ENCODE results near the gene ZNF668. TPM values are rescaled to one million over a fixed set of nuclear protein-coding genes. Genes with fewer than 3 reads are reported as not detected.
A peak's percentile ranks its signal among the peaks of the same experiment; 100 is the strongest.
"Not testable (repeated sequence)": the region's sequence is repeated elsewhere in the genome, so short reads cannot be mapped to it uniquely, and the experiment has no call there.

Gene ZNF668
- total RNA-seq, 1 experiment from 2014 or later, result 21.5 TPM

DNA sequence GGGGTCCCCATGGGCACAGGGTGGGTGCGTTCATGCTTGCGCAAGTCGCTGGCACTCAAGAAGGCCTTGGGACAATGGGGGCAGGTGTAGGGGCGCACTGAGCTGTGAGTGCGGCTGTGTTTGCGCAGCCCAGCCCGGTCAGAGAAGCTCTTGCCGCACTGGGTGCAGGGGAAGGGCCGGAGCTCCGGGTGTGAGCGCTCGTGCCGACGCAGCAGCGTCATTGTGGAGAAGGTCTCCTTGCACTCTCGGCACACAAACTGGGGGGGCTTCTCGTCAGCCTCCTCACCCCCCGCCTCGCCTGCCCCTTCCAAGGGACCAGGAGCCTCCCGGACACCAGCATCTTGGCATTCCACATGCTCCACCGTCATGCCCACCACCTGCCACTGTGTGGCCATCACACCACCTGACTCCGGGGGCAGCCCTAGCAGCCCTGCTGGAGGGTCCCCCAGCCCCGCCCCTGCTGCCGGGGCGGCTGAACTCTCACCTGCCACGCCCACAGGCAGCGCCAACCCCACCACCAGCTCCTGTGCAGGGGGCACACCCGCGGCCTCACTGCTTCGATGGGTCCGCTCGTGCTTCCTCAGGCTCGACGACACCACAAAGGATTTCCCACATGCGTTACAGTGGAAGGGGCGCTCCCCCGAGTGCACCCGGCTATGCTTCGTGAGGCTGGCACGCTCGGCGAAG lies 12.8 kb downstream of the ZNF668 start:
- DNase-seq (ENCODE audit: low read depth), result no peak

DNA sequence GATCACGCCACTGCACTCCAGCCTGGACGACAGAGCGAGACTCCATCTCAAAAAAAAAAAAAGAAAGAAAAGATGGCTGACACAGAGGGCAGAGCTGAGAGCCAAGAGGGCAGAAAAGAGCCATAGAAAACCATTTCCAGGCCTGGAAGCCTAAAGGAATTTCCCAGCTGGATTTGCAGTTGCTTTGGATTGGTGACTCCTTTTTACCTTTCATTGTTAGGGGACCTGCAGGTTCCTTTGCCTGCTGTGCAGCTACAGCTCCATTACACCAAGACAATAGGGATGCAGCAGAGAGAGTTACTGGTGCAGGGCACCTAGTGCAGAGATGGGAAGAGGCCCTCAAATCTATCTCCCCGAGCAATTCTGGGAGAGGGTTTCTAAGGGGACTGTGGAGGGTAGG lies 18.4 kb downstream of the ZNF668 start:
- DNase-seq (ENCODE audit: low read depth), result no peak

DNA sequence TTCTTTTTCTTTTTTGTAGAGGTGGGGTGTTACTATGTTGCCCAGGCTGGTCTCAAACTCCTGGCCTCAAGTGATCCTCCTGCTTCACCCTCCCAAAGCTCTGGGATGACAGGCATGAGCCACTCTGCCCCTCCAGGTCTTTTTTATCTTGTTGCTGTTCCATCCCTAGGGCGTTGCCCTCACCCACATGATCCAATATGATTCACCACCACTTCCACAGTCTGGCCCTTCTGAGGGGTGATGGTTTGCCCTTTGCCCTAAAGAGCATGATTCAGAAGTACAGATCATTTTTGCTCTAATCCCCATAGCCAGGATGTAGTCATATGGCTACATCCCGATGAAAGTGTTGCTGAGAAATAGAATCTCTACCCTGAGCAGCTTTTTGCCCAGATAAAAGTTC lies 21.9 kb downstream of the ZNF668 start:
- peak; percentile 98 for DNase-seq (ENCODE audit: low read depth)

DNA sequence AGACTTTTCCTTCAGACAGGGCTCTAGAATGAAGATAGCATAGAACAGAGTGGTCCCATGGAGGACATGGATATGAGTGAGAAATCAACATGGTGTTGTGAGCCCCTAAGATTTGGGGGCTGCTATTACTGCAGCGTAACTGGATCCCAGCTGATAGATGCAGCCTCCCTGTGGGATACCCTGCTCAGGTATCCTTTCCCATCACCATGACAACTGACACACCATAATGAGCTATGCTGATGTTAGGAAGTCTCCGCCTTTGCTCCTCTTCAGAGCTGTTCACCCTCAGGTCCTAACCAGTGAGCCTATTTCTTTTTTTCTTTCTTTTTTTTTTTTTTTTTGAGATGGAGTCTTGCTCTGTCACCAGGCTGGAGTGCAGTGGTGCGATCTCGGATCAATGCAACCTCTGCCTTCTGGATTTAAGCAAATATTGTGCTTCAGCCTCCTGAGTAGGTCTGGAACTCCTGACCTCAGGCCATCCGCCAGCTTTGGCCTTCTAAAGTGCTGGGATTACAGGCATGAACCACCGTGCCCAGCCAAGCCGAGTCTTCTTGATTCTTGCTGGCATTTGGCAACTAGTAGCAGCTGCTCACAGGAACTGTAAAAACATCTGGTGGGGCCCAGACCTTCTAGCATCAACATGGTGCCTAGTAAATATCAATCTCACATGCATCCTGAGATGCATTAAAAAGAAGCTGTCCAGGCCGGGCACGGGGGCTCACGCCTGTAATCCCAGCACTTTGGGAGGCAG lies 23.6 kb downstream of the ZNF668 start:
- DNase-seq (ENCODE audit: low read depth), result no peak

DNA sequence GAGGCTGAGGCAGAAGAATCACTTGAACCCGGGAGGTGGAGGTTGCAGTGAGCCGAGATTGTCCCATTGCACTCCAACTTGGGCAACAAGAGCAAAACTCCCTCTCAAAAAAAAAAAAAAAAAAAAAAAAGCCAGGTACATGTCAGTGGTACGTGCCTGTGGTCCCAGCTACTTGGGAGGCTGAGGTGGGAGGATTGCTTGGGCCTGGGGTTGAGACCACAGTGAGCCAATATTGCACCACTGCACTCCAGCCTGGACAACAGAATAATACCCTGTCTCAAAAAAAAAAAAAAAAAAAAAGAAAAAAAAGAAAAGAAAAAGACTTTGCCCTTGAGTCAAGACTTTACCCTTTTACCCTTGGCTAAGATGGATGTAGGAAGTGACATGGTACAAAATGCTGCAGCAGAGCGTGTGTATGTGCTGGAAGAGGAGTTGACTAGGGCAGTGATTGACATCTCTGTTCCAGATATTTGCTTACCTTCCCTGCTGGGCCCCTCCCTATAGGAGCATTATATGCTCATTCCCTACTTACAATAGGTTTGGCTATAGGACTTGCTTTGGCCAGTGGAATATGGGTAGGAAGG lies 30.1 kb downstream of the ZNF668 start:
- DNase-seq (ENCODE audit: low read depth), result no peak

DNA sequence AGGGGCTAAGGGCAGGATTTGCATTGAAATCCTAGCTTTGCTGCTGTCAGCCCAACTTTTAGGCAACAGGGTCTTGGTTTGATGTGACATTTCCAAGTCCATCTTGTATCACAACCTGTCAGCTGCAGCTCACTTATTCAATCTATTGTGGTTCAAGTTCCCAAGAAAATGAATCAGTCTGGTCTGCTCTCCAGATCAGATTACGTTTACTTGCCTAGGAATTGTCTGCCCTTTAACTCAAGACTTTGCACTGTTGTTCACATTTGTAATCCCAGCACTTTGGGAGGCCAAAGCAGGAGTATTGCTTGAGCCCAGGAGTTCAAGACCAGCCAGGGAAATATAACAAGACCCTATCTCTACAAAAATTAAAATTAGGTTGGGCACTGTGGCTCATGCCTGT lies 30.7 kb downstream of the ZNF668 start:
- DNase-seq (ENCODE audit: low read depth), result no peak

DNA sequence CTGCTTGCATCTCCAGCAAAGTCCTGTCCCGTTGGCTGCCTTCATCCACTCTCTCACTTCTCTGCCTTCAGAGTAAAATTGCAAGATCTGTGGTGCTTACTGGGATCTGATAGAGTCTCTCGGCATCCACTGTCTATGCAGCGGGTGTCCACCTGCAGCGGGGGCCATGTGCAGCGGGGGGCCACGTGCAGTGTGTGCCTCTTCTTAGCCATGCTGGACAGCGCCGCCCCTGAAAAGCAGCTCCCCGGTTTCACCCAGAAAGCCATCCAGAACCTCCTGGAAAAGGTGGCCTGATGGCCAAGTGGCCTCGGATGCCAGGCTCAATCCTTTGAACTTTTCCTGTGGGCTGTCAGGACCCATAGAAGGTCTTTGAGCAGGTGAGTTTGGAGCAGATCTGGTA lies 31.2 kb downstream of the ZNF668 start:
- DNase-seq (ENCODE audit: low read depth), result no peak

DNA sequence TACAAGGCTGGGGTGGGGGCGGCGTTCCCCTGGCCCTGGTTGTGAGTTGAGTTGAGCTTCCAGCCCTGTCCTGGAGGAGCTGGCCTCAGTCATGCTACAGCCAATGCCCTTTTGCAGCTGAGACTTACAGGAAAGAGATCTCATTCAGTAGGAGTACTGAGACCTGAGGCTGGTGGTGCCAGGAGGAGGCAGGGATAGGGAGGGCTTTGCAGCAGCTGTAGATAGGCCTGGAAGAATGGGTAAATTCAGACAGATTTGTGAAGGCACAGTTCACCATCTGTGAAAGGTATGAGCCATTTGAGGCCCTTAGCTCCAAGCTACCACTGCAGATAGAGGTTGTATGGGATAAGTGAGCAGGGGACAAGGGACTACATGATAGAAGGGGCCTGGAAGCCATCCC lies 35.0 kb downstream of the ZNF668 start:
- DNase-seq (ENCODE audit: low read depth), result no peak

DNA sequence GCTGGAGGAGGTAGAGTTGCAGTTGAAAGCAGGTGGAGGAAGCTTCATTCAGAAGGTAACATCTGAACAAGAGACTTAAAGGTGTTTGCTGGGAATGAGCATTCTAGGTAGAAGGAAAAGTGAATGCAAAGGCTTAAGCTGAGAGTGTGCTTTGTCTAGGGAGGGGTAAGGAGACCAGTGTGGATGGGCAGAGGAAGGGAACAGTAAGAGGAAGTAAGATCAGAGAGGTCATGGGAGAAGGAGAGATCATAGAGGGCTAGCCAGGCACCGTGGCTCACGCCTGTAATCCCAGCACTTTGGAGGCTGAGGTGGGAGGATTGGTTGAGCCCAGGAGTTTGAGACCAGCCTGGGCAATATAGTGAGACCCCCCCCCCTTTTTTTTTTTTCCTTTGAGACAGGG lies 37.3 kb downstream of the ZNF668 start:
- no peak for DNase-seq (ENCODE audit: low read depth)

DNA sequence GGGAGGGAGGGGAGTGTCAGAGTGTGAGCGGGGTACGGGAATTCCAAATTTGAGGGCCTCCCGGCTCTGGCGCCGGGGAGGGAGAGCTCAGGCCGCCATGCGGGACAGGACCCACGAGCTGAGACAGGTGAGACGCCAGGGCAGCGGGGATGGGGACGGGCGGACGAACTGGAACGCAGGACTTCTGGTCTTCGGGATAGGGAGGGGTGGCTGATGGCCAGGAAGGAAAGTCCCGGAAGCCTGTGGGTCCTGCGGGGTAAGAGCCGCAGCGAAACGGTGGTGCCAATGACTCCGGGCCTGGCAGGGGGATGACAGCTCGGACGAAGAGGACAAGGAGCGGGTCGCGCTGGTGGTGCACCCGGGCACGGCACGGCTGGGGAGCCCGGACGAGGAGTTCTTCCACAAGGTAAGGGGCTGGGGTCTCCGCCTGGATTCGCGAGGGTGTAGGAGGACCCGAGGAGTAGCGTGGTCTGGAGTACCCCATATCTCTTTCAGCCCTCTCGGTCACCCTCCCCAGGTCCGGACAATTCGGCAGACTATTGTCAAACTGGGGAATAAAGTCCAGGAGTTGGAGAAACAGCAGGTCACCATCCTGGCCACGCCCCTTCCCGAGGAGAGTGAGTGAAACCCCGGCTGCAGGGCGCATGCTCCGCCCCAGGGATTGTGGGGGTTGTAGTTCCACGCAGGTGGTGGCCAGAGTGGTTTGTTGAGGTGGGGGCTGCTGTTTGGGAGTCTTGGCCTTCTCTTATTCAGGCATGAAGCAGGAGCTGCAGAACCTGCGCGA lies 40.1 kb downstream of the ZNF668 start:
- DNase-seq (ENCODE audit: low read depth), result peak; percentile 74

DNA sequence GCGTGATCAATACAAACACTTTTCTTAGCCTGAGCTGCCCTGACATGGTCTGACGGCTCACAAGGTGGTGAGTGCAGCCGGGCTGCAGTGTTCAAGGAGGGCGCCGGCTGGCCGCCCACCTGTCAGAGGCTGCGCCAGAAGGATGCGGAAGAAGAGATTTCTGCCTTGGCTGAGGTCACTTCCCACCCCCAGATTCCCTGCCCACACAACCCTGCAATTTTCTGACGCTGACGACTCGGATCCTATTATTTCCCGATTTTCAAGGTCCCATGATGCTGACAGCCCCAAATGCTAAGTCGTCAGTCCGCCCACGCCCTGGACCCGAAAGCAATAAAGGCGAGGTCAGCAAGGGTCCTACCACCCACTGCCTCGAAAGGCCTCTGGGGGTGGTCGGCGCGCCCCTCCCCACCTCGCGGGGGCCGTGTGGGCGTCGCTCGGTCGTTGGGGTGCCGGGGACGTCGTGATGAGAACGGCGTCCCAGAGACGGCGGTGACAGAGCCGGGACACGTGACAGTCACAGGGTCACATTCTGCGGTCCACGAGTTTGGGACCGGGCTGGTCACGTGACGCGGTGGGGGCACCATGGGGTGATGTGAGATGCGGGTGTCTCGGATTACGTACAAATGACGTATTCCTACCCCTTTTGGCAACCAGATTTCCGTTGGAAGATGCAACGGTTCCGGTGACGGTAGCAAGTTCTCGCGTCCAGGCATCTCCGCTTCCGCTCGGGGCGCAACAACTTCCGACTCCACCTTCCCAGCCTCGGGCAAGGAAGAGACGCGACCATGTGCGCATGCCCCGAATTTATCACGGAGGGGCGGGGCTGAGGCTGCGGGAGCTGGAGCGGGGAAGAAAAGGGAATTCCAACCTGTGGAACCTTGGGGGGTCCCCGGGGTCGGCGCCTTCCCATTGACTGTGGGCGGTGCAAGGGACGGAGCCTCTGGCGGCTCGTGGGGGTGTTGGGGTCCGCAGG lies 41.0 kb downstream of the ZNF668 start, which contains the start of gene STX4:
STX4 (plus strand) TSS at position 823 of the 973 bp plus-strand sequence. CDS start 248 bp downstream, outside the sequence.
- peak; percentile 98 for DNase-seq (ENCODE audit: low read depth)

DNA sequence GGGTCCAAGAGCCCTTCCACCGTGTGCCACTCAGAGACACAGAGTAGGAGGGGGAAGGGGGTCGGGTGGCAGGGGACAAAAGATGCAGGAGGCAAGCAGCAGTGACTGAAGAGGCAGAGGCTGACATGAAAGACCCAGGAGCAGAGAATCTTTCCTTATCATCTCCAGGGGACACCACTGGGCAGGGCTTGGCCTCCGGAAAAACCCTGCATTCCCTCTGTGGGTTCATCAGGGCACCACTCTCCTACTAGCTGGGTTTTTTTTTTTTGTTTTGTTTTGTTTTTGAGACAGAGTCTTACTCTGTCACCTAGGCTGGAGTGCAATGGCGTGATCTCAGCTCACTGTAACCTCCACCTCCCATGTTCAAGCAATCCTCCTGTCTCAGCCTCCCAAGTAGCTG lies 42.8 kb downstream of the ZNF668 start:
- no peak for DNase-seq (ENCODE audit: low read depth)

DNA sequence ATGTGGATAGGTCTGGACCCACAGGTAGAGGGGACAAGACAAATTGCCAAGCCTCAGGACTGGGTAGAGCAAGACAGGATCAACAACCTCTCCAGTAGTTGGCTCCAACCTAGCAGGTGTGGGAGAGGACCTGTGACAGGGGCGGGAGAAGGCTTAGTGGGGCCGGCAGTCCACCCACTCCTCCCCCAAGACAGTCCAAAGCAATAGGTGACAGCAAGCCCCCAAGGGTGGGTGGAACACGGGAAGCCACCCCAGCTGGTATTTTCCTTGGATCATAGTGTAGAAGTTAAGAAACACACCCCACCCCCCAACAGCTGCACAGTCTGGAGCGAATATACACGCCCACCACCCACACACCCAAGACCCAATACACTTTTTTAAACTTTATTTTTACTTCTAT lies 44.8 kb downstream of the ZNF668 start:
- no peak for DNase-seq (ENCODE audit: low read depth)

DNA sequence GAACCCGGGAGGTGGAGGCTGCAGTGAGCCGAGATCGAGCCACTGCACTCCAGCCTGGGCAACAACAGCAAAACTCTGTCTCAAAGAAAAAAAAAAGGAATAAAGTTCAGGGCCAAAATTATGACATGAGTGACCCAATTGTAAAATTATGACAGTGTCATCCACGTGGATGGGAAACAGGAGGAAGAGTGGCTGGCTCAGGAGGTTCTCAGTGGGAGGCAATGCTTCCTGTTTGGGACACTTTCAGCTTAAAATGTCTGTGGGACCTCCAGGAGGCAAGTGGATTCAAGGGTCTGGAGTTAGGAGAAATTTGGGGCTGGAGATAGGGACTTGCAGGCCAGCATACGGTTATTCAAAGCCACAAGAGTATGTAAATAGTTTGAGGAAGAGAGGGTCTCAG lies 48.7 kb downstream of the ZNF668 start:
- no peak for DNase-seq (ENCODE audit: low read depth)

DNA sequence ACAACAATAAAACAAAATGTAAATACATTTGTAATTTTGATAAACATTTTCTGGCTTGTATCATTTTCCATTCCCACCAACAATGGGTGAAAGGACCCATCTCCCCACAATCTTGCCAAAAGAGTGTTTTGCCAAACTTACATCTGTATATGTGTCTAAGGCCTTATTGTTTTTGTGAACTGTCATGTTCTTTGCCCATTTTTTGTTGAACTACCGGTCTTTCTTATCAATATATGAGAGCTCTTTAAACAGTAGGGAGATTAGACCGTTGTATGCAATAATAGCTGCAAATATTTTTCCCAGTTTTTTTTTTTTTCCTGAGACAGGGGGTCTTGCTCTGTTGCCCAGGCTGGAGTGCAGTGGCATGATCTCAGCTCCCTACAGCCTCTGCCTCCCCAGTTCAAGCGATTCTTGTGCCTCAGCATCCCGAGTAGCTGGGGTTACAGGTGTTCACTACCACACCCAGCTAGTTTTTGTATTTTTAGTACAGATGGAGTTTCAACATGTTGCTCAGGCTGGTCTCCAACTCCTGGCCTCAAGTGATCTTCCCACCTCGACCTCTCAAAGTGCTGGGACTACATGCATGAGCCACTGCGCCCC lies 50.3 kb downstream of the ZNF668 start:
- no peak for DNase-seq (ENCODE audit: low read depth)

DNA sequence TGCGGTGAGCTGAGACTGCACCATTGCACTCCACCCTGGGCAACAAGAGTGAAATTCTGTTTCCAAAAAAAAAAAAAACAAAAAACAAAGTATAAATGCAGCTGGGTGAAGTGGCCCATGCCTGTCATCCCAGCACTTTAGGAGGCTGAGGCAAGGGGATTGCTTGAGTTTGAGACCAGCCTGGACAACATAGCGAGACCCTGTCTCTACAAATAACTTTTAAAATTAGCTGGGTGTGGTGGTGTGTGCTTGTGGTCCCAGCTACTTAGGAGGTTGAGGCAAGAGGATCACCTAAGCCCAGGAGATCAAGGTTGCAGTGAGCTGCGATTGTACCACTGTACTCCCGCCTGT lies 50.8 kb downstream of the ZNF668 start:
- DNase-seq (ENCODE audit: low read depth), result no peak

DNA sequence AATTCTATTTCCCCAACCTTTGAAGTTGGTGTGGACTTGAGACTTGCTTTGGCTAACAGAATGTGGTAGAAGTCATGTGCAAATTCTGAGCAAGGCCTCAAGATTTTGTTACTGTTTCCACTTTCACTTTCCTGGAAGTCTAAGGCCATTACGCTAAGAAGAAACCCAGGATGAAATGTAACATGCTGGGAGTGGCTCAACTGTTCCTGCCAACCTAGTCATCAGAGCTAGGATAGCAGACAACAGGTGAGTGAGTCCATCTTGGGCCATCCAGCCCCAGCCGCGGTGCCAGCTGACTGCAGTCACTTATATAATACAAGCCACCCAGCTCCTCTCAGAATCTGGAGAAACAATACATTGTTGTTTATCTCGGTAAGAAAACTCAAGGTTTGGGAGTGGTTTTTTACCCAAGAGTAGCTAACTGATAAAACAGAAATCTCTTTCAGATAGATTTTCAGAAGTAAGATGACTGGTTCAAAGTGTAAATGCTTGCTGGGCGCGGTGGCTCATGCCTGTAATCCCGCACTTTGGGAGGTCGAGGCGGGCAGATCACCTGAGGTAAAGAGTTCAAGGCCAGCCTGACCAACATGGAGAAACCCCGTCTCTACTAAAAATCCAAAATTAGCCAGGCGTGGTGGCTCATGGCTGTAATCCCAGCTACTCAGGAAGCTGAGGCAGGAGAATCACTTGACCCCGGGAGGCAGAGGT lies 51.3 kb downstream of the ZNF668 start:
- no peak for DNase-seq (ENCODE audit: low read depth)

DNA sequence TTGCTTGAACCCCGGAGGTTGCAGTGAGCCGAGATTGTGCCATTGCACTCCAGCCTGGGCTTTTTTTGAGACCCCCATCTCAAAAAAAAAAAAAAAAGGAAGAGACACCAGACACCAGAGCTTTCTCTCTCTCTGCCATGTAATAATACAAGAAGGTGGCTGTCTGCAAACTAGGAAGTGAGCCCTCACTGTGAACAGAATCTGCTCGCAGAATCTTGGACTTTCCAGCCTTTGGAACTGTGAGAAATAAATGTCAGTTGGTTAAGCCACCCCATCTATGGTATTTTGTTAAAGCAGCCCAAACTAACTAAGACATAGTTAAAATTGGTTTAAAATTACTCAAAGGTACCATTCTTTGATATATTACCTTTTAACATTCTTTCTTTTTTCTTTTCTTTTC lies 53.5 kb downstream of the ZNF668 start:
- DNase-seq (ENCODE audit: low read depth), result no peak

DNA sequence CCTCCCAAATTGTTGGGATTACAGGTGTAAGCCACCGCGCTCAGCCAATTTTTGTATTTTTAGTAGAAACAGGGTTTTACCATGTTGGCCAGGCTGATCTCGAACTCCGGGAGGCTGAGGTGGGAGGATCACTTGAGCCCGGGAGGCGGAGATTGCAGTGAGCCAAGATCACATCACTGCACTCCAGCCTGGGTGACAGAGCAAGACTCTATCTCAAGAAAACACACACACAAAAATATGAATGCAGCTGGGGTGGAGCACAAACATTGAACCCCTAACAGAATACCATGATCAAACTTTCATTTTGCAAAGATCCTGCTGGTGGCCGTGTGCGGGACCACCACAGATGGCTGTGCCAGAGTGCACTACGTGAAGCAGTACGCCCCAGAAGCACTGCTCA lies 56.3 kb downstream of the ZNF668 start:
- DNase-seq (ENCODE audit: low read depth), result not testable (repeated sequence)

DNA sequence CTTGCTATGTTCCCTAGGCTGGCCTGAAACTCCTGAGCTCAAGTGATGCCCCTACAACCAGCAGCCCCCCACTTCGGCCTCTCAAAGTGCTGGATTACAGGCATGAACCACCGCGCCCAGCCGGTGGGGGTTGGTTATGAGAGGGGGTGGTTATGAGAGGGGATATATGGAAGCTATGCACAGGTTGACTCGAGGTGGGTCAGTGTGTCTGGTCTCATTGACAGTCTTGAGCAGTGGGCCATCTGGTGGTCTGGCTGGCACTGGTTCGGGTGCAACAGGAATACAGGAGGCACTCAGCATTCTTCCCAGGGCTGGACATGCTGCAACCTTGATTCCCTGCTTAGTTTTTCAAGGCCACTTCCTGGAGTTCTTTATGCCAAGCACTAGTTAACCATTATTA lies 58.0 kb downstream of the ZNF668 start:
- DNase-seq (ENCODE audit: low read depth), result peak; percentile 37
